ENCODE measurements around the gene RTN4R. TPM values are rescaled to one million over a fixed set of nuclear protein-coding genes. Genes with fewer than 3 reads are reported as not detected.

RTN4R gene
- total and polyA plus RNA-seq, 8 donors, result 3.7 to 10.9 (median 6.8) TPM

- Histone ChIP-seq H3K4me1 (no peaks in the 10 kb centered on the region), H3K27me3 (no peaks in the 10 kb centered on the region), H3K36me3 (no peaks in the 10 kb centered on the region), H3K4me3 (no peak overlapping the region), H3K9me3 (no peaks in the 10 kb centered on the region), H3K27ac (no peak overlapping the region)
- no peak for DNase-seq
- no peak for TF ChIP-seq CTCF (IDR thresholded peaks at IDR 0.05)
- no peak for ATAC-seq
- intact Hi-C loops (cut with DNase I), result no loop called here
Measured at GRCh38 chr22:20192972-20193760, 75.0 kb downstream of the RTN4R start.

GRCh38 chr22:20192293-20192971 is 75.7 kb downstream of the RTN4R start:
- H3K4me3 ChIP-seq, result no peak overlapping the region
- no peaks in the 10 kb centered on the region for H3K9me3 ChIP-seq
- intact Hi-C loops (cut with DNase I), result no loop called here
- no peak for TF ChIP-seq CTCF (IDR thresholded peaks at IDR 0.05)
- H3K27ac ChIP-seq, result no peak overlapping the region
- no peaks in the 10 kb centered on the region for H3K27me3 ChIP-seq
- ATAC-seq, result no peak
- no peaks in the 10 kb centered on the region for H3K36me3 ChIP-seq
- DNase-seq, result no peak
- H3K4me1 ChIP-seq, result no peaks in the 10 kb centered on the region

GRCh38 chr22:20191803-20192202 is 76.3 kb downstream of the RTN4R start:
- H3K36me3 ChIP-seq, result no peaks in the 10 kb centered on the region
- ATAC-seq (no peak), DNase-seq (no peak)
- no peaks in the 10 kb centered on the region for H3K27me3 ChIP-seq
- no peak for TF ChIP-seq CTCF (IDR thresholded peaks at IDR 0.05)
- no peak overlapping the region for H3K4me3 ChIP-seq
- H3K4me1 ChIP-seq, result no peaks in the 10 kb centered on the region
- no peak overlapping the region for H3K27ac ChIP-seq
- intact Hi-C loops (cut with DNase I), result no loop called here
- no peaks in the 10 kb centered on the region for H3K9me3 ChIP-seq

Small RNAs within 50 kb of the gene (microRNA-seq; reads per million reads assigned to microRNA genes)
- 0 to 0.17 reads per million in 2 donors for gene MIR1286

Other genes with a start within 250 kb of the RTN4R start
- 10 to 100 TPM; 45.9 to 47.2 TPM for gene TANGO2, start 247.2 kb downstream of the RTN4R start, total RNA-seq
- 10 to 100 TPM; 10.9 to 17.2 (median 12.6) TPM for gene TANGO2, start 247.2 kb downstream of the RTN4R start, polyA plus RNA-seq (ENCODE audit: insufficient read length in 6 of 6)
- gene DGCR8, start 188.1 kb downstream of the RTN4R start, total RNA-seq, result 10 to 100 TPM; 28.9 to 34.9 TPM
- 10 to 100 TPM; 42.2 to 63.2 (median 46.8) TPM for gene DGCR8, start 188.1 kb downstream of the RTN4R start, polyA plus RNA-seq (ENCODE audit: insufficient read length in 6 of 6)
- 100 to 1,000 TPM in 1 of 2 donors, 10 to 100 TPM in 1; 63.7 to 111 TPM for gene RANBP1, start 152.2 kb downstream of the RTN4R start, total RNA-seq
- 100 to 1,000 TPM; 134 to 184 (median 154) TPM for gene RANBP1, start 152.2 kb downstream of the RTN4R start, polyA plus RNA-seq (ENCODE audit: insufficient read length in 6 of 6)
- gene TRMT2A, start 151.1 kb downstream of the RTN4R start, total RNA-seq, result 10 to 100 TPM; 40.9 to 60.4 TPM
- 10 to 100 TPM; 39.3 to 54.9 (median 46.6) TPM for gene TRMT2A, start 151.1 kb downstream of the RTN4R start, polyA plus RNA-seq (ENCODE audit: insufficient read length in 6 of 6)
- gene ZDHHC8, start 136.5 kb downstream of the RTN4R start, total RNA-seq, result 10 to 100 TPM; 63.0 to 81.8 TPM
- gene ZDHHC8, start 136.5 kb downstream of the RTN4R start, polyA plus RNA-seq (ENCODE audit: insufficient read length in 6 of 6), result 10 to 100 TPM; 34.4 to 56.1 (median 43.7) TPM
- gene CCDC188, start 117.3 kb downstream of the RTN4R start, total RNA-seq, result 1 to 10 TPM; 1.1 to 1.4 TPM
- 1 to 10 TPM; 1.1 to 3.9 (median 2.0) TPM for gene CCDC188, start 117.3 kb downstream of the RTN4R start, polyA plus RNA-seq (ENCODE audit: insufficient read length in 6 of 6)
- 10 to 100 TPM; 35.5 to 46.7 TPM for gene DGCR6L, start 51.7 kb upstream of the RTN4R start, total RNA-seq
- 10 to 100 TPM; 43.1 to 52.2 (median 48.1) TPM for gene DGCR6L, start 51.7 kb upstream of the RTN4R start, polyA plus RNA-seq (ENCODE audit: insufficient read length in 6 of 6)
- gene ZNF74, start 125.8 kb upstream of the RTN4R start, total RNA-seq, result 10 to 100 TPM; 11.0 to 13.5 TPM
- gene ZNF74, start 125.8 kb upstream of the RTN4R start, polyA plus RNA-seq (ENCODE audit: insufficient read length in 6 of 6), result 10 to 100 TPM; 19.4 to 22.6 (median 20.2) TPM
- 10 to 100 TPM; 22.9 to 24.1 TPM for gene SCARF2, start 169.5 kb upstream of the RTN4R start, total RNA-seq
- gene SCARF2, start 169.5 kb upstream of the RTN4R start, polyA plus RNA-seq (ENCODE audit: insufficient read length in 6 of 6), result 10 to 100 TPM; 15.8 to 36.4 (median 22.3) TPM
- 10 to 100 TPM; 22.0 to 26.4 TPM for gene KLHL22, start 227.5 kb upstream of the RTN4R start, total RNA-seq
- 10 to 100 TPM; 32.3 to 38.6 (median 35.3) TPM for gene KLHL22, start 227.5 kb upstream of the RTN4R start, polyA plus RNA-seq (ENCODE audit: insufficient read length in 6 of 6)
- gene MED15, start 239.3 kb upstream of the RTN4R start, total RNA-seq, result 100 to 1,000 TPM in 1 of 2 donors, 10 to 100 TPM in 1; 89.6 to 121 TPM
- gene MED15, start 239.3 kb upstream of the RTN4R start, polyA plus RNA-seq (ENCODE audit: insufficient read length in 6 of 6), result 10 to 100 TPM; 47.2 to 63.5 (median 53.7) TPM

All from left lung (tissue), 10 donors.